ENCODE data around the gene MYO7B. TPM values are rescaled to one million over a fixed set of nuclear protein-coding genes. Genes with fewer than 3 reads are reported as not detected.

The MYO7B gene
- polyA plus RNA-seq, 1 of the 3 experiments (the other 2 are of a cell fraction): 0.08 TPM

GRCh38 chr2:127661949-127662510 lies 126.5 kb downstream of the MYO7B start:
- H3K27me3 ChIP-seq (ENCODE audit: insufficient read depth): no peaks in the 10 kb centered on the region
- H3K4me2 ChIP-seq: no peak overlapping the region
- H3K79me2 ChIP-seq (ENCODE audit: insufficient read depth): no peaks in the 10 kb centered on the region
- POLR2A ChIA-PET: interaction anchor here (1.5 to 1.8 kb wide), 2 partner anchors 9 to 13 kb away, joined by 6 read pairs; partner anchors contain the start of gene LIMS2
- H2AFZ ChIP-seq (ENCODE audit: low read depth): no peak overlapping the region
- no peak overlapping the region for H3K9ac ChIP-seq
- peak overlapping the region in 1 of 2 experiments; percentile 16; a peak in 1 of 4 replicates for H3K27ac ChIP-seq (ENCODE audit: low read depth in 2 of 2, low read length in 1 of 2)
- WGBS (ENCODE audit: low lambda C conversion rate): 40% methylated on average over 3 of the region's 9 CpGs
- no peaks in the 10 kb centered on the region for H3K9me2 ChIP-seq
- peaks cover 0 to 21% of the 10 kb centered on the region in 2 experiments; a peak in 1 of 4 replicates for H3K4me1 ChIP-seq (ENCODE audit: control insufficient read depth in 1 of 2, insufficient read depth in 2 of 2, low read depth in 1 of 2, low read length in 1 of 2)
- H3K9me3 ChIP-seq: no peaks in the 10 kb centered on the region
- CTCF ChIA-PET: interaction anchor here (0.7 to 1.9 kb wide), 5 partner anchors 12 to 71 kb away, joined by 3 to 11 read pairs (median 4); partner anchors contain the start of gene LIMS2
- no peaks in the 10 kb centered on the region for H3K36me3 ChIP-seq (replicated peaks in 1 of 2; ENCODE audit: control insufficient read depth in 1 of 2, insufficient read depth in 2 of 2, low read length in 1 of 2)
- H3K4me3 ChIP-seq (ENCODE audit: low read depth in 2 of 2, low read length in 1 of 2): no peak overlapping the region
- no peaks in the 10 kb centered on the region for H4K20me1 ChIP-seq (ENCODE audit: insufficient read depth)
- TF ChIP-seq SMC3 (IDR thresholded peaks at IDR 0.05; ENCODE audit: low read depth, low read length) (no peak), NRF1 (IDR thresholded peaks at IDR 0.05; ENCODE audit: low read depth, low read length) (no peak), CTCF (IDR thresholded peaks at IDR 0.05) (no peak)
- no peak for DNase-seq
- H3F3A ChIP-seq (replicated peaks; ENCODE audit: insufficient read depth): no peaks in the 10 kb centered on the region

- Histone ChIP-seq H3K4me3 (ENCODE audit: low read depth in 2 of 2, low read length in 1 of 2) (no peak overlapping the region), H3K27me3 (ENCODE audit: insufficient read depth) (no peaks in the 10 kb centered on the region), H2AFZ (ENCODE audit: low read depth) (no peak overlapping the region), H3K36me3 (replicated peaks in 1 of 2; ENCODE audit: control insufficient read depth in 1 of 2, insufficient read depth in 2 of 2, low read length in 1 of 2) (no peaks in the 10 kb centered on the region), H3F3A (replicated peaks; ENCODE audit: insufficient read depth) (no peaks in the 10 kb centered on the region), H3K27ac (ENCODE audit: low read depth in 2 of 2, low read length in 1 of 2) (peak overlapping the region in 1 of 2 experiments; percentile 34; a peak in 1 of 4 replicates), H3K9me2 (no peaks in the 10 kb centered on the region), H4K20me1 (ENCODE audit: insufficient read depth) (no peaks in the 10 kb centered on the region), H3K4me2 (no peak overlapping the region), H3K9me3 (no peaks in the 10 kb centered on the region), H3K4me1 (ENCODE audit: control insufficient read depth in 1 of 2, insufficient read depth in 2 of 2, low read depth in 1 of 2, low read length in 1 of 2) (peaks cover 0 to 21% of the 10 kb centered on the region in 2 experiments; a peak in 1 of 4 replicates), H3K9ac (no peak overlapping the region), H3K79me2 (ENCODE audit: insufficient read depth) (0 out of 2 replicates have a peak, but pooled peaks cover 3% of the 10 kb centered on the region)
- ChIA-PET POLR2A (interaction anchor here (1.5 to 1.8 kb wide), 2 partner anchors 10 to 12 kb away, joined by 6 read pairs; partner anchors contain the start of gene LIMS2), CTCF (interaction anchor here (0.5 to 1.9 kb wide), 6 partner anchors 11 to 309 kb away, joined by 3 to 11 read pairs (median 4); no protein-coding TSS in a partner anchor)
- 77% methylated on average over 8 of the region's 9 CpGs for WGBS (ENCODE audit: low lambda C conversion rate)
- peak; percentile 79 for DNase-seq
- TF ChIP-seq IRF3 (IDR thresholded peaks at IDR 0.05; ENCODE audit: low read depth, low read length) (no peak), MXI1 (IDR thresholded peaks at IDR 0.05; ENCODE audit: low read depth, low read length) (peak; percentile 72; the same call in 1 of the 2 replicates), GABPA (IDR thresholded peaks at IDR 0.05; ENCODE audit: low read depth) (no peak), RCOR1 (IDR thresholded peaks at IDR 0.05; ENCODE audit: low read length) (peak; percentile 44; the same call in 1 of the 2 replicates), TEAD4 (IDR thresholded peaks at IDR 0.05; ENCODE audit: borderline replicate concordance, insufficient read depth) (no peak), EP300 (IDR thresholded peaks at IDR 0.05; ENCODE audit: borderline replicate concordance in 1 of 2, low read depth in 1 of 2, low read length in 1 of 2) (peak in 1 of 2 experiments; percentile 50; a peak in 2 of 4 replicates)
Observed at GRCh38 chr2:127662937-127663565, 127.6 kb downstream of the MYO7B start.
